ENCODE results near the gene LEP.

Gene LEP

DNA sequence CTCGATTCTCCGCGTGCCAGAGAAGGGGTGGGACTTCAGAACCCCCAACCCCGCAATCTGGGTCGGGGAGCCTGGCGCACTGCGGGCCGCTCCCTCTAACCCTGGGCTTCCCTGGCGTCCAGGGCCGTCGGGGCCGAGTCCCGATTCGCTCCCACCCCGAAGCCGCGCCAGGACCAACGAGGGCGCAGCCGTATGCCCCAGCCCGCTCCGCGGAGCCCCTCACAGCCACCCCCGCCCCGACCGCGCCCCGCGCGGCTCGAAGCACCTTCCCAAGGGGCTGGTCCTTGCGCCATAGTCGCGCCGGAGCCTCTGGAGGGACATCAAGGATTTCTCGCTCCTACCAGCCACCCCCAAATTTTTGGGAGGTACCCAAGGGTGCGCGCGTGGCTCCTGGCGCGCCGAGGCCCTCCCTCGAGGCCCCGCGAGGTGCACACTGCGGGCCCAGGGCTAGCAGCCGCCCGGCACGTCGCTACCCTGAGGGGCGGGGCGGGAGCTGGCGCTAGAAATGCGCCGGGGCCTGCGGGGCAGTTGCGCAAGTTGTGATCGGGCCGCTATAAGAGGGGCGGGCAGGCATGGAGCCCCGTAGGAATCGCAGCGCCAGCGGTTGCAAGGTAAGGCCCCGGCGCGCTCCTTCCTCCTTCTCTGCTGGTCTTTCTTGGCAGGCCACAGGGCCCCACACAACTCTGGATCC is at the start of gene LEP:
Gene LEP, plus strand, starts transcription at position 583 of the 691 bp plus-strand sequence. CDS start 10,741 bp downstream, outside the sequence.
- no peak for FAIRE-seq

DNA sequence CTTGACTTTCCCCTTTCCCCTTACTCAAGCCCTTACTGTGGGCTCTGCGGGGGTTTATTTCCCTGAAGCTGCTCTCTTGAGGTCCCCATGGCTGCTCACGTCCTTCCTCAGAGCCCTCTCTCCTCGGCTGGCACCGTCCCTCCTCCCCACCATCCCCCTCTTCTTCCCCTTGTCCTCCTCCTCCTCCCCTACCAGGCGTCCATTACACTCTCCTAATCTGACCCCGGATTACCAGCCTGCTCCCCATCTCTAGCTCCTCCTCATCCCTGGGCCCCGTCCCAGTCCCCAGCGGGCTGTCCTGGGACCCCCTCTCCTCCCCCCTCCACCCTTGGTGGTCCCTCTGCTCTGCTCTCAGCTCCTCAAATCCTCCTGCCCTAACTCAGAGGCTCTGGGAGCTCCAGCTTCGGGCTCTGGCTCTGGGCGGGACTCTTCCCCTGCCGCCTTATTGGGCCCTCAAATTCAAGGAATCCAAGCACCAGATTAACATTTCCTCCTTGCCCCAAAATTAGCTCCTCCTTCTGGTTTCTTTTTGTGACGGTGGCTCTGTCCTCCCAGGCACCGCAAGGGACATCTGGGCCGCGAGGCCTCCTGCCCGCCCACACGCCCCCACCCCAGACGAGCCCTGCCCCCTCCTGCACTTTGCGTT is 48.5 kb upstream of the LEP start:
- FAIRE-seq, result no peak

DNA sequence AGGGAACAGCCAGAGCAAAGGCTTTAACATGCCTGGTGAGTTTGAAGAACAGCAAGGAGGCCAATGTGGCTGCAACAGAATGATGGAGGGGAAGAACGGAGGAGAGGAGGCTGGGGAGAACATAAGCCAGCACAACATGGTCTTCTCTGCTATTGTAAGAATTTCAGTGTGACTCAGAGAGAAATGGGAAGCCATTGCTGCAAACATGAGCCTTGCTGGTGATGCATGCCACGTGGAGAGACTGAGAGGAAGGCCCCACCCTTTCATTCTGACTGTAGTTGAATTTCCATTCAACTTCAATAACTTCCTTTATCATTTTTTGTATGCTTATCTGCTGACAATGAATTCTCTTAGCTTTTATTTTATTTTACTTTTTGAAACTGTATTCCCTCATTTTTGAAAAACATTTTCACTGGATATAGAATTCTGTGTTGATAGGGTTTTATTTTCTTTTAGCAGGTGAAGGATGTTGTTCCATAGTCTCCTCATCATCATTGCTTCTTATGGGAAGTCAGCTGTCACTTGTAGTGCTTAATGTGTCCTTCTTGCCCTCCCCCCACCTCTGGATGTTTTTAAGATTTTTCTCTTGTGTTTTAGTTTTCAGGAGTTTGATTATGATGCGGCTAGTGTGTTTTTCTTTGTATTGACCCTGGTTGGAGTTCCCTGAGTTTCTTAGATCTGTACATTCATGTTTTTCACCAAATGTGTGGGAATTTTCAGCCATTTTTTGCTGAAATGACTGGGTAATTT is 46.4 kb upstream of the LEP start:
- no peak for FAIRE-seq

DNA sequence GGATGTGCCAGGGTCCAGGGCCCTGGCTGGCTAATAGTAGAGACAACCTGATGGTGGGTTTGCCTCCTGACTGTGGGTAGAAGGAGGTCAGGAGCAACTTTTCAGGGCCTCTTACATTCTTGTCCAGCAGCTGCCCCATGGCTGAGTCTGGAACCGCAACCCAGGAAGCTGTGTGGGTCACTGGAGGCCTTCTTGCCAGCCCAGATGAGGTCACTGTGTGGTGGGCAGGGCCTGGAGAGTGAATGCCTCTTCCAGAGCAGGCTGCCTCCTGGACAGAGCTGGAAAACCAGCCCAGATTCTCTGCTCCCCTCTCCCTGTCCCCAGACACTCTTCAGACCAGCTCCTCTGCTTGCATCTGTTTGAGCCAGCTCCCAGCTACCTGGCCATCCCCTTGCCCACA is 43.5 kb upstream of the LEP start:
- no peak for FAIRE-seq

DNA sequence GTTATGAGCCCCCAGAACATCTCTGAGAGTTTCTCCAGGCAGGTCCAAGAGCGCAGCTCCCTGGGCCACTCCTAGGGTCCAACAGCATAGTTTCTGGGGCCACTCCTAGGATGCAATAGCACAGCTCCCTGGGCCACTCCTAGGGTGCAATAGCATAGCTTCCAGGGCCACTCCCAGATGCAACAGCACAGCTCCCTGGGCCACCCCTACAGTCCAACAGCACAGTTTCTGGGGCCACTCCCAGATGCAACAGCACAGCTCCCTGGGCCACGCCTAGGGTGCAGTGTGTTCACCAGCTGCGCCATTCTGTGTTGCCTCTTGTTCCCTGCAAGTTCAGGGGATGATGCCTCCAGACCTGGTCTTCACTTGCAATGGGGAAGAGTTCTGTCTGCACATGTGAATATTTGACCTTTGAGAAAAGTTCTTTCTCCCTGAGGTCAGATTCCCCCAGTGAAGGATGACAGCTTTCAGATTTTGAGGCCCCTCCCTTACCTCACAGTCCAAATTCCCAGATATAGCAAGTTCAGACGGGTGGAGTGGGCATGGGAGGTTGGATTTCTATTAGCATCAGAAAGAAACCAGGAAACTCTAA is 43.0 kb upstream of the LEP start:
- no peak for FAIRE-seq

DNA sequence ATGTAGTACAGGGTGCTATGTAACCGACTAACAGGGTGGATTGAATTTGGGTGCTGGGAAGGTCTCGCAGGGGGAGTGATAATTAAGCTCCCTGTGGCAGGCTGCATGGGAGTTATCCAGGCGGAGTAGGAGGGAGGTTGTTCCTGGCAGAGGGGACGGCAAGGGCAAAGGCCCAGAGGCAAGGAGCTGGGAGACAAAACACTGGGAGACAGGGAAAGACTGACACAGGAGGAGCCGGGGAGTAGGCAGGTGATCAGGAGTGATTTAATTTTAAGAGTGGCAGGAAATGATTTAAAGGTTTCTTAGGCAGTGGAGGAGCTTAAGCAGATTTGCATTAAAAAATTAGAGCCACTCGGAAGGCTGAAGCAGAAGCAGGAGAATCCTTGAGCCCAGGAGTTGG is 40.7 kb upstream of the LEP start:
- FAIRE-seq, result no peak

DNA sequence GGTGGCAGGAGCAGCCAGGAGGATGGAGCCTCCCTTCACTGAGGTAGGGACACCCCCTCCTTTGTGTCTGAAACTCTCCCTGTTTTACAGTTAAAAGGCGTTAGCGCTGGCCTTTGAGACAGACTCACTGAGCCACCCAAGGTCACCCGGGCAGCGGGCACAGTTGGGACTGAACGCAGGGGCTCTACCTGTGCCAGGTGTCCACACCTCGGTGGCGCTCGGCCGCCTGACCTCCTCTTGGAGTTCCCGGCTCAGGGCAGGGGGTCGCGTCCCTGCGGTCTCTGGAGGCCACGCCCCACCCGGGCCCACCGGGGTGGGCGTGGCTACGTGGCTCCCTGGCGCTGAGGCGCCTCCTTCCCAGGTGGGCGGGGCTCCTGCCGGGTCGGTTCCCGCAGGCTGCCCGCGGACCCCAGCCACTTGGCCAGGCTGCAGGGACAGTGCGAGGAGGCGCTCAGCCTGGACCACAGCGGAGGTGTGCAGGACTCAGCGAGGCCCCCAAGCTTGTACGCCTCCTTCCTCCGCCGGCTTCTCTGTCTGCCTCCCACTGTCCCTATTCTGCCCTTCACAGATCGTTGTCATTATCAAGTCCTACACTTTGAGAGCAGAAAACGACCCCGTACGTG is 39.9 kb upstream of the LEP start:
- FAIRE-seq, result no peak

DNA sequence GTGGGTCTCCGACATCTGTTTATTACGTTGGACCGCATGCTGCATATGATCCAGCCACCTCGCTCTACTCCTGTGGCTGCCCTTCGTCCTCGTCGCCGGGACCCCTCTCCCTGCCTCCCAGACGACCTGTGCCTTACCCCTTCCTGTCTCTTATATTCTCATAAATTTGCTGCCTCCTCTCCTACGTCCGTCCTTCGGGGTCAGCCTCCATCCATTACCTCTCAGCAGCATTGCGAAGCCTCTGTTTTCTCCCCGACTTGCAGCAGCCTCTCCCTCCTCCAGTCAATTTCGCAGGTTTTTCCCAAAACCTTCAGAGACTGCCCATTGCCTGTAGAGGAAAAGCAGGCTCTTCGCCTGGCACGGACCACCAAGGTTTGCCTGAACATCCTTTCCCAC is 39.4 kb upstream of the LEP start:
- FAIRE-seq, result no peak

DNA sequence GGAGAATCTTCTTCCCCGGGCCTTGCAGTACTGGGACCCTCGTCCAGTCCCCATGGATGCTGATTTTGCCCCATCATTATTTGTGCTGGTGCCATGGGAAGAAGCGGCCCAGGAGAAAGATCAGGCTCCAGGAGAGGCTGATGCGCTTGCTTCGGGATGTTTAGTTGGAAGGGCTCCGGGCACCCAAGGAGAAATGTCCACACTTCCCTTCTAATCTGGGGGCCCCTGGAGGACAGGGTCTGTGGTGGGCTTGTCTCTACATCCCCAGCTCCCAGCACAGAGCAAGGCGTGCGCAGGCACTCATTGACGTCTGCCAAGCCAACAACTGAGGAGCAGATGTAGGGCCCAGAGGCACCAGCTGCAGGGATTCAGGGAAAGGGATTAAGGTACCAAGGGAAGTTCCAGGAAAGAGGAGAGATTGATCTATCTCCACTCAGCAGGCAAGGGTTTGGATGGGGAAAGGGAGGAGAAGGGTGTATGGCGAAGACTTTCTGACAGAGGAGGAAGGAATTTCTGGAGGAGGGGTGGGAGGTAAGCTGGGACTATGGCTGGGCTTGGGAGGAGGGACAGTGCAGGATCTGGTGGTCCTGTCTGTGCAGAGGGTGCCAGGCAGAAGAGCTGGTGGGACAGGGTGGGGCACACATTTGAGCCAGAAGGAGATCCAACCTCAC is 38.7 kb upstream of the LEP start:
- no peak for FAIRE-seq

DNA sequence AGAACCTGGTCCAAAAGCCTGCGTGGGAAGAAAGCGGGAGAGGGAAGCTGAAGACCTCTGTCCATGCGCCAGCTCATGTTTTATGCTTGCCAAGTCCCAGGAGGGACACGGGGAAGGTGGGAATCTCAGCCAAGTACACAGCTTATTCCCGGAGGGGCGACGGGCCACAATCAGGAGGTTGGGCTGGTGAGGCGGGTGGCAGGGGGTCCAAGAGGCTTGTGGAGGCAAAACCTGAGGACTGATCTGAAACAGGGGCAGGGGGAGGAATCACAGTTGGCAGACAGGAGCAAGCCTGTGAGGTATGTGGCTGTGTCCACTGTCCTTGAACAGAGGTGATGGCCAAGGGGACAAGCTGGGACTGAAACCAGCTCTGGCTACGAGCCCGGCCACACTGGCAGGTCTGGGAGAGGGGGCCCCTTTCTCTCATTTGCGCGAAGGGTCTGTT is 38.0 kb upstream of the LEP start:
- FAIRE-seq, result no peak

DNA sequence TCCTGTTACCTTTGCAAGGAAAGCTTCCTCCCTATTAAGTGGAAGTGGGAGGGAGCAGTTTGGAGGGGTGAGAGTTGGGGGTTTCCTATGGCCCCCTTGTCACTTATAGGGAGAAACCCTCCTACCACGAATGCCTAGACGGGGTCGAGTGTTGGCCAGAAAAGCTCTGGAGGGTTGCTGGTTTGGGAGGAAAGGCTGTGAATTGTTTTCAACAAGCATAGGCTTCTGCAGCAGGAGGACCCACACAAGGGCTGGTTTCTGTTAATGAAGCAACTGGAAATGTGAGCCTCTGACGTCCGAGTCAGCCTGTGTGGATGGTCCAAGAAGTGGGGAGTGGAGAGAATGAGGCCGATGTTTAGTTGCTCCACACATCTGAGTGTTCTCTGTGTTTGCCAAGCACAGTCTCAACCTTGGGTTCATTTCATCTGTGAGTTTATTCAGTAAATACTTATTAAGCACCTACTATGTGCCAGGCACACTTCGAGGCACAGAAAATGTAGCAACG is 37.3 kb upstream of the LEP start:
- no peak for FAIRE-seq

DNA sequence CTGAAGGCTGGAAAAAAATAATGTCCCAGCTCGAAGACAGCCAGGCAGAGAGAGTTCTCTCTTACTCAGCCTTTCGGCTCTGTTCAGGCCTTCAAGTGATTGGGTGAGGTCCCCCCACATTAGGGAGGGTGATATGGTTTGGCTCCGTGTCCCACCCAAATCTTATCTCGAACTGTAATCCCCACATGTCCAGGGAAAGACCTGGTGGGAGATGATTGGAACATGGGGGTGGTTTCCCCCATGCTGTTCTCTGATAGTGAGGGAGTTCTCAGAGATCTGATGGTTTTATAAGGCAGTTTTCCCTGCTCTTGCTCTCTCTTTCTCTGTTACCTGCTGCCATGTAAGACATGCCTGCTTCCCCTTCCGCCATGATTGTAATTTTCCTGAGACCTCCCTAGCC is 36.6 kb upstream of the LEP start:
- no peak for FAIRE-seq

DNA sequence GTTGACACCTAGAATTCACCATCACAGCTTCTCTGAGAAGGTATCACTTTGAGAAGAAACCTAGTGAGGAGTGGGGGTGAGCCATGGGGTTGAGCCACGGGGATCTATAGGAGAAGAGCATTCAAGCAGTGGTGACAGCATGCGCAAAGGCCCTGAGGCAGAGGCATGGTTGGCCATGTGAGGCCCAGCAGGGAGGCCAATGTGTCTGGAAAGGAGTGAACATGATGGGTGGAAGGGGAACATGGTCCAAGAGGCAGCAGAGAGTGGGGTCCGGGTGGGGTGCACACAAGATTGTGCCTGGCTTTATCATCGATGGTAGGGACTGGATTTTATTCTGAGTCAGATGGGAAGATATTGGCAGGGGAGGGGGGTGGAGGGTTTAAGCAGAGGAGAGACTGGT is 36.0 kb upstream of the LEP start:
- no peak for FAIRE-seq

DNA sequence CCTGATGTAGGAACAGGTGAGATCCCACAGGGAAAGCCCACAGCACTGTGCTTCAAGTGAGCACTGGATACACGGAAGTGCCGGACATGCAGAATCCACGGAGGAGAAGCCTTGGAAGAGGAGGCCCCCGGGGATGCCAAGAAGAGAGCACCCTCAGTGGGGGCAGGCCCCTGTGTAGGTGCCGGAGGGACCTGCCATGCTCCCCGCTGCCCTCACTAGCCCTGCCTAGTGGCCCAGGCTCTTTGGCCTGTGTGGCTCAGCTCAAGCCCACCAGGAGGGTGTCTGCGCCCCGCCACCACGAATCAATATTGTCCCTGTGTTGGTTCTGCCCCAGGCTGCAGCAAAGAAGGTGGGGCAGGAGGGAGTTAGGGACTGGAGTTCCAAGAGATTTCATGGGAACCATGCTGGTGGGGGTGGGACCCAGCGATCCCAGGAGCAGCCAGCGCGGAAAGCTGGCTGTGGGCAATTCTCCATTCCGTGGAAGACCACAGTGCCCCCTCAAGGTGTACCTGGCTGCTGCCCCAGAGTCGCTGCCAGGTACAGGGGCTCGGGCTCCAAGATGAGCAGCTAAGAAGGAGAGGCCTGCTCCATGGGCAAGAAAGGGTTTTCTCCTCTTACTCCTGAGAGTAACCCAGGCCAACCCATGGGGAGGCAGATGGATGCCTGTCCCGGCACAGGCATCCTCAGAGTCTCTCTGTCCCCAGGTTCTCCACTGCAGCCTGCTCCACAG is 34.9 kb upstream of the LEP start:
- no peak for FAIRE-seq

DNA sequence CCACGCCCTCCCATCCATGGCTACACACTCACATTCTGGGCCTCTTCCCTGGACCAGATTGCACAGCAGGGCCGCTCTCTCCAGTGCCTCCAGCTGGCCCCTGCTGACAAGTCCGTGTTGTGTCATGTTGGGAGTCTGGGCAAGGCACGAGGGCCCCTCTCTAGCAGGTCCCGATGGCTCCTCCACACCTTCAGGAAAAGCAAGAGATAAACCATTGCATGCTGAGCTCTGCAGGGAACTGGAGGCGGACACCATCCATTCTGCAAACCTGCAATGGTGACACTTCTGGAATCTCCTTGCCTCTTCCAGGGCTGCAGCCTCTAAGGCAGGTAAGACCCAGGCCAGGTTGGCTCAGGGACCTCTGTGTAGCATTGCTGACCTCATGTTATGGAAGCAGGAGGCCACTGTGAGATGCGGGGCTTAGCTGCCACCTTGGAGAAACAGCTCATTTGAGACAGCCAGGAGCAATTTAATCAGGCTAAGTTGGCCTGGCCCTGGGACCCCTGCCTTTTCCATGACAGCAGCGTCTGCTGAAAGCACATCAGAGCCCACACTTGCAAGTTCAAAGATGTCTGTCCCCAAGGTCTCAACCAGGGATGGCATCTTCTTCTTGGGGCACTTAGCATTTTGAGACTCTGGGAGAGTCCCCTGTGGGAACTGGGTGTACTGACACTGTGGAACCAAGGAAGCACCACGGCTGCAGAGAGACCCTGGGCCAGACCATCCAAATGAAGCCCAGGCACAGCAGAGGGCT is 34.2 kb upstream of the LEP start:
- FAIRE-seq, result no peak

DNA sequence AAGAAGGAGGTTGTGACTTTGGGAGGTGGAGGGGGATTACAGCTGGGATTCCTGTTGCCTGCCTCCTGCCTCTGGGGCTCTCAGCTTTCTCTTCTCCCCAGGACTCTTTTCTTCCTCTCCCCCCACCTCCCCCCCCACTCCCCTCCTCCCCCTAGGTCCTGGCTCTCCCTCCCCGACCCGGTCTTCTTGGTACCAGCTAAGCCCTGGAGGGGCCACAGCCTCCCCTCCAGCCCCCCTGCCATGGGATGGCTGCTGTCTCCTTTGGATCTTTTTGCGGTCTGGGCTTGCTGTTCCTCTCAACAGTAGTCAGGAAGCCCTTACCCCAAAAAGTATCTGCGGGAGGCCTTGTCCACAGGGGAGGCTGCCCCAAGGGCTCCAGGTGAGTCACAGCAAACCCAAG is 33.5 kb upstream of the LEP start:
- FAIRE-seq, result no peak

DNA sequence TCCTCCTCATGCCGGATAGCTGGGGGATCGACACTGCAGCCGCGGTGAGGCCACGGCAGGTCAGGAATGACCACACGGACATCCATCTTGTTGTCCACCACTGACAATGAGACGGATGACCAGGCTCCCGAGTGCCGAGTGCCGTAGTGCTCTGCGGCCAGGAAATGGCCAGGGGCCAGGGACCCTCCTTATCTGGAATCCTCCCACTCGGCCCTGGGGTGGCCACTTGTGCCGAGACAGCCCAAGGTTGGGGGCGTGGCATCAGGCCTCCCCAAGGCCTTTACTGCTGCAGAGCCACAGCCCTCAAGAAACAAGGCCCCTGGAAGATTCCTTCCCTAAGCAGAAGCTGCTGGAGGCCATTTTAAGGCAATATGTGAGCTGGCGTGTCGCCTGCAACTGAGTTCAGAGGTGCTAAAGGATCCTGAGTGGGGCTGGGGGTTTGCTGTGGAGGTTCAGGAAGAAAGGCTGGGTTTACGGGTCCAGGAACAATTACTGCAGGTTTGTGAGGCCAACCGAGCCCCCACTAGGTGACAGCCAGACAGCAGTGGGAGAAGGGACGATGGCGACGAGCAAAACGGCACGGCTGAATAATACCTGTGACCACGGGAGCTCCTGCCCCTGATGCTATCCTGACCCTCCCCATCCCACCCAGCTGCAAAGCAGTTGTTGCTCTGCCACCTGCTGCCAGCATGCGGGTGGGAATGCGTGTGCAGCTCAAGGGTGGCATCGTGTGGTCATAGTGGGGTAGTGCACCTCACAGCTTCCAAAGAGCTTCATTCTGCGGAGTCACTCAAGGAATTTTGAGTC is 31.6 kb upstream of the LEP start:
- FAIRE-seq, result no peak

DNA sequence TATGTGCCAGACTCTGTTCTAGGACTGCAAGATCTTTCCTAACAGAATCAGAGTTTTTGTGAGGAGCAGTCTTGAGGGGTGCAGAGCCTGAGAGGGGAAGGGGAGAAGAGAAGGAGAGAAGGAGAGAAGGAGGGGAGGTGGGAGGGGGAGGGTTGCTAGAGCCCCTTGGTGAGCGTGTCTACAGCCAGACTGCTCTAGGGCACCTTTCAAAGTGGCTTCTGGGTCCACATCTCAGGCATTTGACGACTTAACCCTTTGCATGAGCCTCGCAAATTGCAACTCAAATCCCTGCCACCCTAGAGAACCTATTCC is 31.1 kb upstream of the LEP start:
- no peak for FAIRE-seq

DNA sequence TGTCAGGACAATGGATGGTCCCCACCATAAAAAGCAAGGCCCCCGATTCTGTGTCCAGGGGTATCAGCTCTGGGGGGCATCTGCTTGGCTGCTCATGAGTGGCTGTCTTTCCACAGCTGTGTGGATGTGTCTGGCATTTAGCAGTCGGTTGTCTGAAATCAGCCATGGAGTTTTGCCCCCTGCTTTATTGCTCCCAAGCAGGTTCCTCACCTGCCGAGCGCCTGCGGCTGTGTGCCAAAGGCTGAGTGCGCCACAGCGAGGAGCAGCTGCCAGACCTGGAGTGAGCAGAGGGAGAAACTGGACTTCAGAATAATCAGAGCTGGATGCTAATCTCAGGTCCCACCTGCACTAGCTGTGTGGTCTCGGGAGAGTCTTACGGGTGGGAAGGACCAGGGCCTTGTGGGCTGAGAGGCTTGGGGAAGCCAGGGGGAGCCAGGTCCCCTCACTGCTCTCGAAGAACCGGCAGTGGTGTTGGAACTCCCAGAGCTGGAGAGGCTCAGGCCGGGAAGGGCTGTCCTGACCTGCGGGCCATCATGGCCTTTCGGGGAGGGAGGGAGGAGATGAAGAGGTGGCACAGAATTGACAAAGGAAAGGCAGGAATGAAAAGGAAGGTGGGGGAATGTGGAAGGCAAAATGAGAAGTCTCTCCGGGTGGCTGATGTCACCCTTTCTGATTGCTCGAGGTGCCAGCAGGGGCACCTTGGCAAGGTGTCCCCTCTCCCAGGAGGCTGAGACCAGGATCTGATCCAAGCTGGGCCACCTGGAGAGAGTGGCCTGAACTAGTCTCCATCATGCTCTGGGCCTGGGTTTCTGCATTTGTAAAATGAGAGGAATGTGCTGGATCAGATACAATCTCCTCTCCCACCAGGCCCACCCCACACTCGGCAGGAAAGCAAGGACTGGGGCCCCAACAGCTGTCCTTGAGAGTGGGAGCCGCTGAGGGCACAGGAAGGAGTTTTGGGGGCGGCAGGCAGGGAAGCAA is 30.2 kb upstream of the LEP start:
- FAIRE-seq, result no peak
